ENCODE data around the gene PDE6B. TPM values are rescaled to one million over a fixed set of nuclear protein-coding genes. Genes with fewer than 3 reads are reported as not detected.
"Not testable (repeated sequence)": the region's sequence is repeated elsewhere in the genome, so short reads cannot be mapped to it uniquely, and the experiment has no call there.

Gene PDE6B
- total RNA-seq, 1 experiment from 2014 or later: not detected

DNA sequence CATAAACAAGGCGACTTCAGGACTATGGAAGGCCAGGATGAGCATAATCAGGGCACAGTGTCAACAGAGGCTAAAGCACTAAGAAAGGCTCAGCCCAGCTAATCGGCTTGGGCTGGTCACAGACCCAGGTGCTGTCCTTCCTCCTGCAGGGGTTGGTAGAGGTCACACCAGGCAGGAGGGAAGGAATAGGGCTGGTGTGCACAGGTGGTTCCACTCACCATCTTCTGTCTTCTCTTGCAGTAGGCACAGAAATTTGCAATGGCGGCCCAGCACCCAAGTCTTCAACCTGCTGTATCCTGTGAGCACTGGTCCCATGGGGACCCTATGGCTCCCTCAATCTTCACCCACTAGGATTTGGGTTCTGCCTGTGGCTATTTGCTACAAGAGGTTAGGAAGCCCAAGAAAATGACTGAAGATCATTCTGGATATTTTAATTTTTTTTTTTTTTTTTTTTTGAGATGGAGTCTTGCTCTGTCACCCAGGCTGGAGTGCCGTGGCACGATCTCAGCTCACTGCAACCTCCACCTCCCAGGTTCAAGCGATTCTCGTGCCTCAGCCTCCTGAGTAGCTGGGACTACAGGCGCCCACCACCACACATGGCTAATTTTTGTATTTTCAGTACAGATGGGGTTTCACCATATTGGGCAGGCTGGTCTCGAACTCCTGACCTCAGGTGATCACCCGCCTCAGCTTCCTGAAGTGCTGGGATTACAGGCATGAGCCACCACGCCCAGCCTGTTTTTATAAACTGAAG is 44.6 kb downstream of the PDE6B start:
- DNase-seq (ENCODE audit: low spot score): not testable (repeated sequence)

DNA sequence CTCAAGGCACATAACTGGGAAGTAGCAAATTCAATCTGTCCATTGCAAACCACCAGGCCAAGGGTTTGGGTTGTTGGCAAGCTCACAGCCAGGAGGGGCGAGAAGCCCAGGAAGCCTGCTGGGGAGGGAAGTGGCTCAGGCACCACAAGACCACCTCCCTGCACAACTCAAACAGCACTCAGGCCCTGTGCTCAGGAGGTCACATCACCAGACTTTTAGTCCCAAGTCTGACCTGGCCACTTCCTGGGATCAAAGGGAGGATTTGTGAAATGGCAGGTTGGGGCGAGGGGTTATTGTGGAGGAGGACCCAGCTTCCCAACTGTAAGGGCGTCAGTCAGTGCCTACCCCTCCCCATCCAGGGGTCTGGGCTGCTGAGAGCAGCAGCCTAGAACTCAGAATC is 46.4 kb downstream of the PDE6B start:
- DNase-seq (ENCODE audit: low spot score): no peak

DNA sequence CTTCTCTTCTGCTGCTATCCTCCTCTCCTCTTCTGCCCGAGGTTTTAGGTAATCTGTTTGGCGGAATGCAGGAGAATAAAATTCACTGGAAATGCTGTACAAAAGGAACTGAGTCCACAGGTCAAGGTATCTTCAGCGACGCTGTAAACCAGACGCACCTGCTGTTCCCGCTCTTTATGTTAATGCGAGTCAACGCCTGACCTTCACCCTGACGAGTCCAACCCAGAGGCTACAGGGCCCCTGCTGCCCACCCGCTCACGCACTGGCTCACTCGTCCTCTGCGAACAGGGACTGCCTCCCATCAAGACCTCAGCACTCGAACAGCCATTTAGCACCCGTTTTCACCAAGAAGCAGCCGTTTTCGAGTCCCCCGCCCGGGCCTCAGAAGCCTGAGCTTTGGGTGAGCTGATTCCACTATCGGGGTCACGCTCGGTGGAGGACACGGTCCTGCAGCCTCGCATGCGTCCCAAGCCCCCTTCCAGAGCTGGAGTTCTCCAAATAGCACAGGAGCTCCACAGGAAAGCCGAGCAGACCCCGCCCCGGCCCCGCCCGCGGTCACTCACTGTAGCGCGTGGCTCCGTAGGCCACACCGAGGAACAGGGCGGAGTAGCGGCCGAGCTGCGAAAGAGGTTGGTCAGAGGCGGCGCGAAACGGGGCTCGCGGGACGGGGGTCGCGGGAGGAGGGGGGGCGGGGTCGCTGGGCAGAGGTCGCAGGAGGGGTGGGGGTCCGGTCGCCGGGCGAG is 48.1 kb downstream of the PDE6B start:
- DNase-seq (ENCODE audit: low spot score): no peak

DNA sequence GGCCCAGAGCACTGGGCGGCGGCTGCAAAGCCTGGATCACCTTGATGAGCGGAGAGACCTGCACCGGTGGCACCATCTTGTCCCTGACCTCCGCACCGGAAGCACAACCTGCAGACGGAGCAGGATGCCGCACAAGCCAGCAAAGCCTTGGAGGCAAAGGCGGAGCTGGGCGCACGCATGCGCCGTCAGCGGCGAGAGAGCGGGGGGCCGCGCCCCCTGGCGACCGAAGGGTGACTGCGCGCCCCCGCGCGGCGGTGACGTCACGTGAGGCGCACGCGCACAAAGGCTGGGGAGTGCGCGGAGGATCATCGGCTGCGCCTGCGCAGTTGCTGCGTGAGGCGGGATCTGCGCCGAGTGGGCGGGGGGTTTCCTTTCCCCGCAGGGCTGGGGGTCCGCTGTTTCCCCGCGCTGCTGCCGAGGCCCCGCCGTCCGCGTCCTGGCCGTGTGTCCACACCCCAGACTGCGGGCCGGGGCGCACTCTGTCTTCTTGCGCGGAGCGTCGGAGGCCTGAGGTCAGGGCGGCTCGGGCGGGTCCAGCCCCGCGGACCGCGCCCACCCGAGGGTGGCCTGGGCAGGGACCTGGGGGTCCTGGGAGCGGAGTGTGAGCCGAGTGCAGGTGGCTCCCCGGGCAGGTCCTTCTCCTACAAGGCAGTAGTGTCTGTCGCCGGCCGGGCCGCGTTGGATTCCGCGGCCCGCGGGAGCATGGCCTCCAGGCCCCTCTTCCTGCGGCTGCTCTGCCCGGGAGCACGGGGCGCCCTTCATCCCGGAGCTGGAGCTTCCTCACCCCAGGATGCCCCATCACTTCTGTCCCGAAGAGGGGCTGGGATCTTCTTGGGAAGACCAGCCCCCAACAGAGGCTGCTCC is 49.0 kb downstream of the PDE6B start, which contains the start of the genes ATP5ME and MYL5:
TSS of gene ATP5ME (minus strand) at position 105 of the 864 bp plus-strand sequence. CDS start at position 76, 29 bp downstream.
TSS of gene MYL5 (plus strand) at position 371 of the 864 bp plus-strand sequence. CDS start 3,485 bp downstream, outside the sequence.
- peak; percentile 86 for DNase-seq (ENCODE audit: low spot score)

DNA sequence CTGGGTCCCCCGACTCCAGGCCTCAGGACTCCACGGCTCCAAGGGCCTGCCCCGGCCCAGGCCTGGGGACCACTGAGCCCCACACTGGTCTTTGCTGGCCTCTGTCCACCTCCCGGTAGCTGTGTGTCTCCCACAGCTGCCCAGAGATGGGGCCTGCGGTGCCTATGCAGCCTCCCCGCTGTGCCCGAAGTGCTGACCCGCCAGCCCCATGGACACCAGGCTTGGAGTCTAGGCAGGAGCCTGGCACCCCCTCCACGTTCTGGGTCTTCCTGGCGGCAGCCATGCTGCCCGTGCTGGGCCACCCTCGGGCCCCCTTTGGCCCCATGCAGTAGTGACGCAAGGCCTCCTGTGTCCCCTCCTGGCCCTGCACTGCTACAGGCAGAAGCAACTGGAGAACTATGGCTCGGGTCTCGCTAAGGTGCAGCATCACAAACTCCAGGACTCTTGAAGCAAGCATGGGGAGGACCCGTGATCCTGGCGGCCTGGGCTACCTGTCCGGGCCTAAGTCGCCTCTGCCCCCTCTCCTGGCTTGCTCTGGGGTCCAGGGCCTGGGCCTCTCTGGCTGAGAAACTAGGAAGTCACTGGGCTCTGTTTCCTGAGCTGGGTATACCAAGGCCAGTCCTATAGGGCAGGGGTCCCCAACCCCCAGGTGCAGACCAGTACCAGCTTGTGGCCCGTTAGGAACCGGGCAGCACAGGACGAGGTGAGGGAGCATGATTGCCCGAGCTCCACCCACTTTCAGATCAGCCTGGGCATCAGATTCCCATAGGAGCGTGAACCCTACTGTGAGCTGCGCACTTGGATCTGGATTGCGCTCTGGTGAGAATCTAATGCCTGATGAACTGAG is 49.9 kb downstream of the PDE6B start:
- DNase-seq (ENCODE audit: low spot score): no peak

DNA sequence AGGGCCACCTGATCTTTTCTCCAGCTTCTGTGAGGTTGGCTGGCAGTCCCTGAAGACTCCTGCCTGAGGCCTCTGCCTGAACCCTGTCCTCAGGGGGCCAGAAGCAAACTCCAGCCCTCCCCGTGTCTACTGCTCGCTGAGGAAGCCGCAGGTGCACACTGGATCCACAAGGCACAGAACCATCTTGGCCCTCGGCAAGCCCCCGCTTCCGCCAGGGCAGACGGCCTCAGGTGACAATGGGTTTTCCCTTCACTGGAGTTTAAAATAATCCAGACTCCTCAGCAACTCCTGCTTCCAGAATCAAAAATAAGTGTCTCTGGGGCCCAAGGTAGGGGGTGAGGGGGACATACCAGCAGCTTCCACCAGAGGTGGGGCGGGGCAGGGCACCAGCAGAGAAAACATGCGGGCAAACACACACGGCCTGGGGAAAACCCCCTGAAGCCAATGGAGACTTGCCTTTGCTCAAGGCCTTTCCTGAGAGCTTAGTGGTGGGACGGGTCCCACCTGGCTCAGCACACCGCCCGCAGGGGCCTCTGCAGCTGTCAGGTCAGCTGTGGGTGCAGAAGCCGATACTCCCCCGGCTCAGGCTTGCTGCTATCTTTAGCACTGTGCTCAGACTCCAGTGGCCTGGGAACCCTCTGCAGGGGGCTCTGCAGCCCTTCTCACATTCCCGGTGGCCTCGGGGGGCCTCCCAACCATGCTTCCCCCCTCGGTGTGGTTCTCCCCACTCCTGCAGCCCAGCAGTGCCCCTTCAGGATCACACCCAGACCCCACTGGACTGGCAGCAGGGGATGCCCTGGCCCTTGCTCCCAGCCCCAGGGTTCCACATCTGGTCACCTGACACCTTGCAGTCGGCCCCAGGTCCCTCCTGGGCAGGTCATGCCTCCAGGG is 50.9 kb downstream of the PDE6B start:
- DNase-seq (ENCODE audit: low spot score): no peak

DNA sequence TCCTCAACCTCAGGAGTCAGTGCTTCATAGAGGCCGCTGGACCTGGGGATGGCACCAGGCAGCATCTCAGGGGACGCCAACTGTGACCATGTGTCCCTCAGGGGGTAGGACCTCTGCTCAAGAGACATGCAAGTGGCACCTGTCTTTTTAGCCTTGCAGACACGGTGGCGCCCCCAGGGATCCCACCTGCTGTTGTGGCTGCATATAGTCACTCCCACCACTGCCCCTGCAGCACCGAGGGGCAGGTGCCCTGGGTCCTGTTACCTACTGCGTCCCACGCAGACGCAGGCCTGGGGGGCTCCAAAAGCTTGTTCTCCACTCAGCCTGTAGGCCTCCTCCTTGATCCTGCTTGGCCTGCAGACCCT is 51.5 kb downstream of the PDE6B start:
- DNase-seq (ENCODE audit: low spot score): no peak

DNA sequence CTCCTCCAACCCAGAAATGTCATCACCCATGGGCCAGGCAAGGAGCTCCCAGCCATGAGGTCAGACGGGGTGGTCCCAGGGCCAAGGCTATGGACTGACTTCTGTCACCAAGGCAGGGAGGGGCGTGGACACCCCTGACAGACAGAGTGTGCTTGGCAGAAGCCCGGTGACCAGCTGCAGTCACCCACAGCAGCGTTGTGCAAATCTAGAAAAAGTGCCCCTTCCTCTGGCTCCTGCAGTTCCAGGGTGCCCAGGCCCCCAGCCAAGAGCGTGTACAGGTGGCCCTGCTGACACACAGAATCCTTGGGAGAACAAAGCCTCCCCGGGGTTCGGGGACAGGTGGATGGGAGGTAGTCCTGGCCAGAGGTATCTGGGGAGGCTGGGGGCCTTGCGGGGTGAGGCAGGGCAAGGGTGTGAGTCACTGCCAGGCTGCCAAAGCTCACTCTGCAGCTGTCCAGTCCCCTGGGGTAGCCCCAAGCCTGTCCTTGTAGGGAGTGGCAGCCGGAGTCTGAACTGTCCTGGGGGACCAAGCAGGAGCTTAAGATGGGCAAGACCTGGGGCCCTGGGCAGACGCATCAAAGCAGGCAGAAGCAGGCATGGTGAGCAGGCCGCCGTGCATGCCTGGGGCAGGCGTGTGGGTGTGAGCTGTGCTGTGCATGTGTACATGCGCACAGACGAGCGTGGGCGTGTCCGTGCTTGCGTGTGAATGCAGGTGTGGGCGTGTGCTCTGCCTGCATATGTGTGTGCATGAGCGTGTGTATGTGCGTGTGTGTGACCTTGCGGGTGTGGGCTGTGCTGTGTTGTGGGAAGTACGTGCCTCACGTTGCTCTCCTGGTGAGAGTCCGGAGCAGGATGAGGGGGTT is 52.3 kb downstream of the PDE6B start:
- DNase-seq (ENCODE audit: low spot score): peak; percentile 19

DNA sequence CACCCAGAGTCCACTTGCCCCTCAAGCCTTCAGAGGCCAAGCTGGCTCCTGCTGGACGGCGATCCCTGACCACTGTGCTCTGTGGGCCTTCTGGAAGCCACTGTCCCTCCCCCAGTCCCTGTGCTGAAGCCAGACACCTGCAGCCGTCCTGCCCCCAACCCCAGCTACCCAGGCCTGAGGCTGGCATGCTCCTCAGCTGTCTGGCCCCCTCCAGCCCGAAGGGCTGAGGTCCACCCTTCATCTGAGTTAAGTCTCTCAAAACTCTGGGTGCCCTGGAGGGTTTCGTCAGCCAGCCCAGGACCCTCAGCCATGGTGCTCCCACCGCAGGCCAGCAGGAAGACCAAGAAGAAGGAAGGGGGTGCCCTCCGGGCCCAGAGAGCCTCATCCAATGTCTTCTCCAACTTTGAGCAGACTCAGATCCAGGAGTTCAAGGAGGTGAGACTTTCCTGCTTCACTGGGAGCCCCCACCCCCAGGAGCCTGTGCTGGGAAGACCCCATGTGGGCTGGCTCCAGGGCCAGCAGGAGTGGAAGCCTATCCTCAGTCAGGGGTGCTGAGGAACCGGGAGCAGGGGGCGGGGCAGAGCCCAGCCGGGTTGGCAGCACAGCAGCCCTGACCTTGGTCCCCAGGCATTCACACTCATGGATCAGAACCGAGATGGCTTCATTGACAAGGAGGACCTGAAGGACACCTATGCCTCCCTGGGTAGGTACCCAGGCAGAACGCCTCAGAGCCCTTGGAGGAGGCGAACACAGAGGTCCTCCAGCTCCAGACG is 53.1 kb downstream of the PDE6B start:
- no peak for DNase-seq (ENCODE audit: low spot score)

DNA sequence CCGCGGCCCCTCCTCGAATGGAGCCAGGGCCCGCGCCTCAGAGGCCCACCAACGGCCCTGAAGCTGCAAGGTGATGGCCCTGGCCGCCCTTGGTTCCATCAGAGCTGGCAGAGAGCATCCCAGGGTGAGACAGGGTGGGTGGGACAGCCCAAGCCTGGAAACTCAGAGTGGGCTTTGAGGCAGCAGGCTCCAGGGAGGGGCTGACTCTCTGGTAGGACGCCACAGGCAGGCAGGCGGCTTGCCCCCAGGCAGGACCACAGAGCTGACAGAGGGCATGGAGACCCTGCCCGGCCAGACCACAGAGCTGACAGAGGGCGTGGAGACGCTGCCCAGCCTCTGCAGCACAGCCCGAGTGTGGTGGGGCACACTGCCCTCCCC is 53.7 kb downstream of the PDE6B start:
- DNase-seq (ENCODE audit: low spot score): no peak

DNA sequence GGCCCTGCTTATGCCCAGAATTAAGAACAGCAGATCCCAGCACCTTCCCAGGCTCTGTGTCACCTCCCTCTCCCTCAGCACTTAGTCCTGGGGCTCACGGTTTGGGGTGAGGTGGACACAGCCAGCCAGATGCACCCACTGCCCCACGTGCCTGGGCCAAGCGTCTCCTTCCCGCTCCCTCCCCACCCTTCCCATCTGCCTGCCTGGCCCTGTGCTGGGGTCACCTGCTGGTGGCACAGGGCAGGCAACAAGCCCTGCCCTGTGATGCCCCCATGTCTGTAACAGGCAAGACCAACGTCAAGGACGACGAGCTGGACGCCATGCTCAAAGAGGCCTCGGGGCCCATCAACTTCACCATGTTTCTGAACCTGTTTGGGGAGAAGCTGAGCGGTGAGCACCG is 54.3 kb downstream of the PDE6B start:
- DNase-seq (ENCODE audit: low spot score): no peak

DNA sequence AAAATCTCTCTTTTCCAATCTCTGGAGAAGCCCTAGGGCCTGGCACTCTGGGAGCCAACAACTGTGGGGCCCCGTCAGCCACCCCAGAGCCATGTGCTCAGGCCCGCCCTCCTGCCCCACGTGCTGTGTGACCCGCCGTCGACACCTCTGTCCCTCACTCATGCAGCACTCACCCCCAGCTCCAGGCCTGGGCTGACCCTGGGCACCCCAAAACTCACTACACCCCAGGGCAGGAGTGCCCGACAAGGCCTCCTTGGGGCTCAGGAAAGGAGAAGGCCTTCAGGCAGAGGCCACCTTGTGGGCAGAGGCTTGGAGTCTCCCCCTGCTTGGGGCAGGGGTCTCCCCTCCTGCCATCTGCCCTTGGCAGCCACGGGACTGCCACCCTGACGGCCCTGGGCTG is 54.7 kb downstream of the PDE6B start:
- no peak for DNase-seq (ENCODE audit: low spot score)

DNA sequence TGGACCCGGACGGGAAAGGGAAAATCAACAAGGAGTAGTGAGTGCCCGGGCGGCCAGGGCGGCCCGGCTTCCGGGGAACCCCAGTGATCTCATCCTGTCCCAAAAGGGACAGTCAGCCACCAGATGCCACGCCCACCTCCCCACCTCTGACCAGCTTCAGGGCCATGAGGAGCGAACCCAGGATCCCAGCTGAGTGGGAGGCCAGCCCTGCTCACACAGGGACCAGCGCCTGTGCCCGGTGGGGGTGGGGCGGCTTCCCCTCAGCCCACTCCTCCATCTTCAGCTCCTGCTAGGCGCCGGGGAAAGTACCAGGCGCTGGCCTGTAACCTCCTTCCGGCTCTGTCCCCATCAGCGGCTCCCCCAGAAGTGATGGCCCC is 55.2 kb downstream of the PDE6B start:
- DNase-seq (ENCODE audit: low spot score): no peak

DNA sequence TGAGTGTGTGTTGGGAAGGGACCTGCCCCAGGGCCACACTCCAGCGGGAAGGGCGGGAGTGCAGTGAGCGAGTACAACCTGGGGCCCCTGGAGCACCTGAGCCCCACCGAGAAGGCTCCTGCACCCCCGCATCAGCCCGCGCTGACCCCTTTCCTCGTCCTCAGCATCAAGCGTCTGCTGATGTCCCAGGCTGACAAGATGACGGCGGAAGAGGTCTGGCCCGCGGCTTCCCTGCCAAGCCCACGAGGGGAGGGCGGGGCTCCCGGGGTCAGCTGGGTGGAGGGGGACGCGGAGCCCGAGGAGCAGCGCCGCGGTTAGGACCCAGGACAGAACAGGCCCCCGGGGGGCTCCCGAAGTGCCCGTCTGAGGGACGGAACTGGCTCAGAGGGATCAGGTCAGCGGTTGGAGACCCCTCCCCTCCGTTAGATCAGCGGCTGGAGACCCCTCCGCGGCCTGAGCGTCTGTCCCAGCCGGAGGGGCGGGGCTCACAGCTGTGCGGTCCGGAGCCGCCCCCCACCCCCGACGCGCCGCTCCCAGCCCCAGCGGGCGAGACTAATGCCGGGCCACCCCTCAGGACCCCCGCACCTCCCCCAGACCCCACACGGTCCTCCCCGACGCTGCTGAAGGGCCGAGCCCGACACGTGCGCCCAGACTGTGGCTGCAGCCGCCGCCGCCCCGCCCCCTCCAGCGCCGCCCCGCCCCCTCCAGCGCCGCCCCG is 55.7 kb downstream of the PDE6B start:
- DNase-seq (ENCODE audit: low spot score): no peak

DNA sequence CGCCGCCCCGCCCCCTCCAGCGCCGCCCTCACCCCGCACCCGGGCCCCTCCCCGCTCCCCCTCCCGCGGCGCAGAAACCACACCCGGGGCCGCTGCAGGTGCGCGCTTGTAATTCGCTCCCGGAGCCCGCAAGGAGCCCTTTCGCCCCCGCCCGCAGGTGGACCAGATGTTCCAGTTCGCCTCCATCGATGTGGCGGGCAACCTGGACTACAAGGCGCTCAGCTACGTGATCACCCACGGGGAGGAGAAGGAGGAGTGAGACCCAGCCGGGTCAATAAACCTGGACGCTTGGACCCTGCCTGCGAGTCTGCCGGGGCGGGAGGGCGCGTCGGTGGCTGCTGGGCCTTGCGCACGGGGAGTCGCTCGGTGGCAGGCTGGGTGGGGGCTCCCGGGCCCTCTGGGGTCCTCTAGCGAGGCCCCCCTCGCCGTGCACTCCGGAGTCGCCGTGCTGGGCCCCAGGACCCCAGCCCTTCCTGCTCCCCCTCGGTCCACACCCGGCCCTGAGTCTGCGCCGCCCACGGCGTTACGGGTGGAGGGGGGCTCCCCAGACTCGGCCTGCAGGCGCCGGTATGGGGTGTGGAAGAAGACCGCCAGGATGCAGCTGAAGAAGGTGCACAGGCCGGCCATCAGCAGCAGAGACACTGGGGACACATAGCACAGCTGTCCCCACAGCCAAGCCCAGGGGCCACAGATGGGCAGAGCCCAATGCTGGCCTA is 56.5 kb downstream of the PDE6B start:
- no peak for DNase-seq (ENCODE audit: low spot score)

DNA sequence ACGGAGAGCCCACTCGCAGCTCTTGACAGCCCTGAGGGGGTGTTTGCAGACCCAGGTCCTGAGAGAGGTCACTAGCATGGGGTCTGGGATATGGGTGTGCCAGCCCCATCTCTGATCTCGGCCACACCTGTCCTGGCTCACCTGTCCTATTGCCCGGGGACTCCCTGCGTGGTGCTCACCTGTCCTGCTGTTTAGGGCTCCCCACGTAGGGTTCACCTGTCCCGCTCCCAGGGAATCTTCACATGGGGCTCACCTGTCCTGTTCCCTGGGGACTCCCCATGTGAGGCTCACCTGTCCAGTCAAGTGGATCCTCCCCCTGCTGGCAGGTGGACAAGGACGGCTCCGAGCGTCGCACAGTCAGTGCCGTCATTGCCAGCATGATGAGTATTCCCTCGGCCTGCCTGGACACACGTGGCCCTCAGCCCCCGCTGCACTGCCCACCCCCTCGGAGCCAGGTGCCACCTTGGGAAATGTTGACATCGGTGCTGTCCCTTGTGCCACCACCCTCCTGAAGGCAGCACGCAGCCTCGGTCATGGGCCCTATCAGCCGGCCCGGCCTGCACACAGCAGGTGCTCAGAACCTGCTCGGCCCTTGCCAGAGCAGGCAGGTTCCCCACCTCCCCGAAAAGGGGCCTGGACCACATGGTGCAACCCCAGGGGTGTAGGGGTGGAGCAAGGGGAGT is 57.3 kb downstream of the PDE6B start:
- DNase-seq (ENCODE audit: low spot score): no peak

All from A172 (cell line).